ENCODE data around the gene C11orf16. TPM values are rescaled to one million over a fixed set of nuclear protein-coding genes. Genes with fewer than 3 reads are reported as not detected.
A peak's percentile ranks its signal among the peaks of the same experiment; 100 is the strongest.

C11orf16 gene
- total RNA-seq, 1 experiment from 2014 or later, result not detected

DNA sequence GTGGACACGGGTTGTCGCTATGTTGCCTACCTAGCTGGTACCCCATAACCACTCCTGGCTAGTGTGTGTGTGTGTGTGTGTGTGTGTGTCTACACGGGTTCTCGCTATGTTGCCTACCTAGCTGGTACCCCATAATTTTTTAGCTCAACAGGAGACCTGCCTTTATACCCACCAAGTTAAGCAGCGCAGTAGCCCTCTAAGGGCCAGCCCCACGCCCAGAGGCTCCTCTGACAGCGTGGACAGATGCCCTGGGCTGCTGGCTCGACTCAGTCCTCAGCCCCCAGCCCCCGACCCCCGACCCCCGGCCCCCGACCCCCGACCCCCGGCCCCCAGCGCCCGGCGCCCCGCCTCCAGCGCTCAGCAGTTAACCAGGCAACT lies 22.1 kb downstream of the C11orf16 start:
- Mint-ChIP-seq H3K27ac (ENCODE audit: unreplicated experiment) (peak overlapping the region; percentile 32), H3K27me3 (ENCODE audit: unreplicated experiment) (no peaks in the 10 kb centered on the region), H3K4me1 (ENCODE audit: low read depth, unreplicated experiment) (peaks cover 31% of the 10 kb centered on the region), H3K9me3 (ENCODE audit: low read depth, unreplicated experiment) (no peaks in the 10 kb centered on the region), H3K4me3 (ENCODE audit: low read depth, unreplicated experiment) (peak overlapping the region; percentile 85), H3K36me3 (ENCODE audit: insufficient read depth, unreplicated experiment) (peaks cover 22% of the 10 kb centered on the region)
- CTCF ChIA-PET, result interaction anchor here (0.5 to 1.3 kb wide), 4 partner anchors 49 to 1040 kb away, joined by 3 to 5 read pairs (median 4); no protein-coding TSS in a partner anchor
- no TSS peak for BruUV-seq (replicated peaks)
- TF ChIP-seq, protein P1, sequence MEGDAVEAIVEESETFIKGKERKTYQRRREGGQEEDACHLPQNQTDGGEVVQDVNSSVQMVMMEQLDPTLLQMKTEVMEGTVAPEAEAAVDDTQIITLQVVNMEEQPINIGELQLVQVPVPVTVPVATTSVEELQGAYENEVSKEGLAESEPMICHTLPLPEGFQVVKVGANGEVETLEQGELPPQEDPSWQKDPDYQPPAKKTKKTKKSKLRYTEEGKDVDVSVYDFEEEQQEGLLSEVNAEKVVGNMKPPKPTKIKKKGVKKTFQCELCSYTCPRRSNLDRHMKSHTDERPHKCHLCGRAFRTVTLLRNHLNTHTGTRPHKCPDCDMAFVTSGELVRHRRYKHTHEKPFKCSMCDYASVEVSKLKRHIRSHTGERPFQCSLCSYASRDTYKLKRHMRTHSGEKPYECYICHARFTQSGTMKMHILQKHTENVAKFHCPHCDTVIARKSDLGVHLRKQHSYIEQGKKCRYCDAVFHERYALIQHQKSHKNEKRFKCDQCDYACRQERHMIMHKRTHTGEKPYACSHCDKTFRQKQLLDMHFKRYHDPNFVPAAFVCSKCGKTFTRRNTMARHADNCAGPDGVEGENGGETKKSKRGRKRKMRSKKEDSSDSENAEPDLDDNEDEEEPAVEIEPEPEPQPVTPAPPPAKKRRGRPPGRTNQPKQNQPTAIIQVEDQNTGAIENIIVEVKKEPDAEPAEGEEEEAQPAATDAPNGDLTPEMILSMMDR (IDR thresholded peaks at IDR 0.05; ENCODE audit: unreplicated experiment), result no peak
- intact Hi-C loops (cut with micrococcal nuclease; ENCODE audit: unreplicated experiment), result no loop called here
- no peak for DNase-seq

DNA sequence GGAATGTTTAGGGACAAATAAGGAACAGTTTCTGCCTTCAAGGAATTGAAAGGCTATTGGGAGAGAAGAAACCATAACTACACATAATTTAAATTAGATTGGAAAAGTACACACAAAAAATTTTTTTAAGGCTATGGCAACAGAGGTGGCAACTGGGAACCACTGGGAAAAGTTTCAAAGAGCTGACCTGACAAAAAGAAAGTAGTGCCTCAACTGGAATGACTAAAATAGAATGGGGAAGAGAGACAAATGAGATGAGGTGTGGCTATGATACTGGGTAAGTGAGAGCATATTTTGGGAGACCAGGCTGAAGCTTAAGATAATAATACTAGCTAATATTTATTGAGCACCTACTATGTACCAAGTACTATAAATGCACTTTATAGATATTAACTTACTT lies 24.6 kb downstream of the C11orf16 start:
- Mint-ChIP-seq H3K27ac (ENCODE audit: unreplicated experiment) (no peak overlapping the region), H3K27me3 (ENCODE audit: unreplicated experiment) (no peaks in the 10 kb centered on the region), H3K4me3 (ENCODE audit: low read depth, unreplicated experiment) (no peak overlapping the region), H3K36me3 (ENCODE audit: insufficient read depth, unreplicated experiment) (peaks cover 17% of the 10 kb centered on the region), H3K4me1 (ENCODE audit: low read depth, unreplicated experiment) (peaks cover 31% of the 10 kb centered on the region), H3K9me3 (ENCODE audit: low read depth, unreplicated experiment) (no peaks in the 10 kb centered on the region)
- BruUV-seq (replicated peaks), result no TSS peak
- TF ChIP-seq, protein P1 (IDR thresholded peaks at IDR 0.05; ENCODE audit: unreplicated experiment), result no peak
- intact Hi-C loops (cut with micrococcal nuclease; ENCODE audit: unreplicated experiment), result loop anchor here (5.0 kb wide), 1 partner anchor 96 kb away; a partner anchor contains a TSS
- CTCF ChIA-PET, result no interaction called here
- no peak for DNase-seq

DNA sequence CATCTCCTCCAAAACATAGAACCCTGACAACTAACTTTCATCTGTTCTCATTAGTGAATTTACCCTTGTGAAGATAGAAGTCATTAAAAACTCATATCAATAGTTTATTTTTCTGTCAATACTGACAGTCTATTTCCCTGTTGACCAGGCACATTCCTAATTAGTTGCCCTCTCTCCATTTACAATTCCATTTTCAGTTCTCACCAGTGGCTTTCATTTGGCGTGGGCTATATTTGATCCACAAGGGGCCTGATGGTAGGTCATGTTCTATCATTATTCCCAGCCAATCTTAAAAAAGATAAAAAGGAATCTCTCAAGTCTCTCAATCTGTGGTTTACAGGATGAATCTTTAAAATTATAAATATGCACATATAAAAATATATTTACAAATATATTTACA lies 25.6 kb downstream of the C11orf16 start:
- Mint-ChIP-seq H3K4me3 (ENCODE audit: low read depth, unreplicated experiment) (no peak overlapping the region), H3K36me3 (ENCODE audit: insufficient read depth, unreplicated experiment) (peaks cover 17% of the 10 kb centered on the region), H3K27me3 (ENCODE audit: unreplicated experiment) (no peaks in the 10 kb centered on the region), H3K27ac (ENCODE audit: unreplicated experiment) (peak overlapping the region; percentile 82), H3K4me1 (ENCODE audit: low read depth, unreplicated experiment) (peaks cover 31% of the 10 kb centered on the region), H3K9me3 (ENCODE audit: low read depth, unreplicated experiment) (no peaks in the 10 kb centered on the region)
- DNase-seq, result no peak
- TF ChIP-seq, protein P1 (IDR thresholded peaks at IDR 0.05; ENCODE audit: unreplicated experiment), result no peak
- intact Hi-C loops (cut with micrococcal nuclease; ENCODE audit: unreplicated experiment), result loop anchor here (5.0 kb wide), 1 partner anchor 95 kb away; a partner anchor contains a TSS
- CTCF ChIA-PET, result interaction anchor here (0.6 to 1.0 kb wide), 2 partner anchors 53 to 98 kb away, joined by 3 to 4 read pairs; no protein-coding TSS in a partner anchor
- no TSS peak for BruUV-seq (replicated peaks)

DNA sequence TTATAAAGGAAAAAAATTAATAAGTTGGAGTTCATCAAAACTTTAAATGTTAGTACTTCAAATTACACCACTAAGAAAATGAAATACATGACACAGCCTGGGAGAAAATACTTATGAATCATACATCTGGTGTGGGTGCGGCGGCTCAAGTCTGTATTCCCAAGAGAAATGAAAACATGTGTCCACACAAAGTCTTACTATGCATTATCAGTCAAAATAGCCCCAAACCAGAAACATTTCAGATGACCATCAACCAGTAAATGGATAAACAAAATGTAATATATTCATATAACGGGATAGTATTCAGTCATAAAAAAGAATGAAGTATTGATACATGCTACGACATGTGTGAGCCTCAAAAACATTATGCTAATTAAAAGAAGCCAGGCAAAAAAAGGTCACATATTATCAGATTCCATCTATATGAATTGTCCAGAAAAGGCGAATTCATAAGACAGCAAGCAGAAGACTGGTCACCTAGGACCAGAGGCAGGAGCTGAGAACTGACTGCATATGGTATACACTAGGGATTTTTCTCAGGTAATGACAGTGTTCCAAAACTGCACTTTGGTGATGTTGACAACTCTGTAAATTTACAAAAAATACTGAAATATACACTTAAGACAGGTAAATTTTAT lies 27.1 kb downstream of the C11orf16 start:
- H3K4me3 Mint-ChIP-seq (ENCODE audit: low read depth, unreplicated experiment), result no peak overlapping the region
- H3K27ac Mint-ChIP-seq (ENCODE audit: unreplicated experiment), result no peak overlapping the region
- TF ChIP-seq, protein P1 (IDR thresholded peaks at IDR 0.05; ENCODE audit: unreplicated experiment), result no peak
- no peaks in the 10 kb centered on the region for H3K9me3 Mint-ChIP-seq (ENCODE audit: low read depth, unreplicated experiment)
- BruUV-seq (replicated peaks), result no TSS peak
- peaks cover 8% of the 10 kb centered on the region for H3K36me3 Mint-ChIP-seq (ENCODE audit: insufficient read depth, unreplicated experiment)
- CTCF ChIA-PET, result interaction anchor here (0.7 kb wide), 2 partner anchors 17 to 58 kb away, joined by 3 to 4 read pairs; no protein-coding TSS in a partner anchor
- H3K27me3 Mint-ChIP-seq (ENCODE audit: unreplicated experiment), result no peaks in the 10 kb centered on the region
- no peak for DNase-seq
- H3K4me1 Mint-ChIP-seq (ENCODE audit: low read depth, unreplicated experiment), result peaks cover 31% of the 10 kb centered on the region
- intact Hi-C loops (cut with micrococcal nuclease; ENCODE audit: unreplicated experiment), result loop anchor here (5.0 kb wide), 1 partner anchor 93 kb away; a partner anchor contains a TSS

All from Calu3 (cell line).